Gastroesophageal sphincter (tissue), 3 donors: ENCODE measurements around the gene KCTD12.

Source experiments
- POLR2A ChIP-seq, 2 donors: fragments of 450-650 bp; IDR thresholded peaks; one replicate each; pipeline ENCODE4 v1.6.1; 2017; ENCODE audit warnings: antibody characterized with exemption in 2 of 2, mild to moderate bottlenecking in 2 of 2, moderate library complexity in 1 of 2
- POLR2AphosphoS5 ChIP-seq: sonication (generic); formaldehyde crosslinking; IDR thresholded peaks from one replicate; pipeline ENCODE4 v1.6.1; 2017; ENCODE audit warnings: antibody characterized with exemption
- TF ChIP-seq, protein P1 (sequence below), 4 experiments: fragments of 200-600 bp in 2 of 4; fragments of 450-650 bp in 2 of 4; sonication (generic) in 1 of 4; IDR thresholded peaks; one replicate each; pipeline ENCODE4 v1.5.1; 2017 to 2019; ENCODE audit warnings: antibody characterized with exemption in 4 of 4, mild to moderate bottlenecking in 2 of 4, moderate library complexity in 2 of 4

DNA sequence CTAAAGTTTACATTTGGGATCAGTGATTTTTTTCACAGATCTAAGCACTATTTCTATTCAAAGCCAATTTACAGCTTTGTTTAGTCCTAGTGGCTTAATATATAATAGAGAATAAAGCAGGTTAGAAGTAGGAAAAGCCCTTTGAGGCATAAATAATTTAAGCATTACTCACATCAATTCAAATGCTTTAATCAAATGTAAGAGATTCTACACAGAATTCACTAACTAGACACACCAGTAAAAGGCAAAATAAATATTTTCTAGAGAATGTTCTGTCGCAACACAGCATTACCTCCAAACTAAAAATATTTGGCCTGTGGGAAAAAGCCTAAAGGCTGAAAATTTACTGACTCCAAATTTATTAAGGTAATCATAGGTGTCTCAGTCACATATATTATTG is 31.3 kb downstream of the KCTD12 start:
- TF ChIP-seq, protein P1, sequence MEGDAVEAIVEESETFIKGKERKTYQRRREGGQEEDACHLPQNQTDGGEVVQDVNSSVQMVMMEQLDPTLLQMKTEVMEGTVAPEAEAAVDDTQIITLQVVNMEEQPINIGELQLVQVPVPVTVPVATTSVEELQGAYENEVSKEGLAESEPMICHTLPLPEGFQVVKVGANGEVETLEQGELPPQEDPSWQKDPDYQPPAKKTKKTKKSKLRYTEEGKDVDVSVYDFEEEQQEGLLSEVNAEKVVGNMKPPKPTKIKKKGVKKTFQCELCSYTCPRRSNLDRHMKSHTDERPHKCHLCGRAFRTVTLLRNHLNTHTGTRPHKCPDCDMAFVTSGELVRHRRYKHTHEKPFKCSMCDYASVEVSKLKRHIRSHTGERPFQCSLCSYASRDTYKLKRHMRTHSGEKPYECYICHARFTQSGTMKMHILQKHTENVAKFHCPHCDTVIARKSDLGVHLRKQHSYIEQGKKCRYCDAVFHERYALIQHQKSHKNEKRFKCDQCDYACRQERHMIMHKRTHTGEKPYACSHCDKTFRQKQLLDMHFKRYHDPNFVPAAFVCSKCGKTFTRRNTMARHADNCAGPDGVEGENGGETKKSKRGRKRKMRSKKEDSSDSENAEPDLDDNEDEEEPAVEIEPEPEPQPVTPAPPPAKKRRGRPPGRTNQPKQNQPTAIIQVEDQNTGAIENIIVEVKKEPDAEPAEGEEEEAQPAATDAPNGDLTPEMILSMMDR (IDR thresholded peaks at IDR 0.05), result no peak
- TF ChIP-seq POLR2AphosphoS5, result no peak
- no peak for TF ChIP-seq POLR2A (IDR thresholded peaks at IDR 0.05)
